Testis (tissue), 3 donors: ENCODE measurements around the gene CALML4. TPM values are rescaled to one million over a fixed set of nuclear protein-coding genes. Genes with fewer than 3 reads are reported as not detected.
A peak's percentile ranks its signal among the peaks of the same experiment; 100 is the strongest.
"Not testable (repeated sequence)": the region's sequence is repeated elsewhere in the genome, so short reads cannot be mapped to it uniquely, and the experiment has no call there.

Experiments used
- DNase-seq: peaks from one replicate; pipeline ENCODE4 v3.0.0-alpha.2; 2019
- H3K27ac ChIP-seq, 2 donors: fragments of 200-600 bp; sonication (generic); one replicate each; pipeline ENCODE4 v1.5.1; 2019
- H3K27me3 ChIP-seq: fragments of 200-600 bp; sonication (generic); one replicate; pipeline ENCODE4 v1.5.1; 2019
- H3K36me3 ChIP-seq: fragments of 200-600 bp; sonication (generic); one replicate; pipeline ENCODE4 v1.5.1; 2017; ENCODE audit warnings: low read depth; ENCODE audit errors: missing control alignments
- H3K4me1 ChIP-seq: fragments of 200-600 bp; sonication (generic); one replicate; pipeline ENCODE4 v1.5.1; 2019
- H3K4me3 ChIP-seq, 2 donors: fragments of 200-600 bp; sonication (generic); one replicate each; pipeline ENCODE4 v1.5.1; 2017 to 2019
- H3K9me3 ChIP-seq: fragments of 200-600 bp; sonication (generic); one replicate; pipeline ENCODE4 v1.5.1; 2017
- CTCF ChIP-seq, 3 experiments: fragments of 450-650 bp in 2 of 3; fragments of 200-600 bp in 1 of 3; sonication (generic) in 1 of 3; IDR thresholded peaks; one replicate each; pipeline ENCODE4 v1.5.1; 2016 to 2019; ENCODE audit warnings: antibody characterized with exemption in 3 of 3, mild to moderate bottlenecking in 2 of 3, moderate library complexity in 1 of 3
- POLR2A ChIP-seq: fragments of 450-650 bp; IDR thresholded peaks from one replicate; pipeline ENCODE4 v1.6.1; 2017; ENCODE audit warnings: antibody characterized with exemption, mild to moderate bottlenecking, moderate library complexity
- WGBS, 2 donors: methylation state at CpG; one replicate each; pipeline ENCODE4 v1.1.5; 2018; 5-methylcytosine and 5-hydroxymethylcytosine counted together
- intact Hi-C: fragments of 100-400 bp; cut with DNase I; formaldehyde crosslinking; loops from one replicate; pipeline ENCODE4 v1.15.1; 2023; ENCODE audit warnings: low total_unique reads
- polyA plus RNA-seq: library from polyadenylated mRNA; stranded (reverse); fragments of 350-450 nt; fragmentation: Illumina TruSeq; extraction: RNeasy Lipid Tissue Mini Kit (QIAGEN cat#74804); gene quantifications from one replicate; pipeline ENCODE4 v1.2.3, GENCODE V29; 2014; ENCODE audit warnings: low read depth, low replicate concordance; ENCODE audit not compliant: insufficient read depth
- total RNA-seq, 2 donors: library from RNA; depleted of rRNA; stranded (reverse); fragments of >200 nt; gene quantifications; one replicate each; pipeline ENCODE4 v1.2.3, GENCODE V29; 2016

Gene CALML4
- total and polyA plus RNA-seq, 3 donors from 2014 or later = 6.8 to 10.5 (median 10.4) TPM

- intact Hi-C loops = no loop called here
- no peak for TF ChIP-seq POLR2A
- no peak for TF ChIP-seq CTCF (IDR thresholded peaks at IDR 0.05)
- no peak overlapping the region for H3K4me3 ChIP-seq
- H3K4me1 ChIP-seq = peaks cover 8% of the 10 kb centered on the region
- H3K27ac ChIP-seq = no peak overlapping the region
- H3K27me3 ChIP-seq = no peaks in the 10 kb centered on the region
- no peaks in the 10 kb centered on the region for H3K9me3 ChIP-seq
- DNase-seq = no peak
- no peaks in the 10 kb centered on the region for H3K36me3 ChIP-seq
- 81 to 92% methylated on average over 6 of the region's 6 CpGs for WGBS, 2 donors
These were observed 9.7 kb upstream of the CALML4 start for GRCh38 chr15:68214838-68215254.

GRCh38 chr15:68213991-68214837, 9.1 kb upstream of the CALML4 start:
- Histone ChIP-seq H3K9me3 (no peaks in the 10 kb centered on the region), H3K36me3 (no peaks in the 10 kb centered on the region), H3K4me1 (peaks cover 8% of the 10 kb centered on the region), H3K27ac (no peak overlapping the region), H3K4me3 (no peak overlapping the region), H3K27me3 (no peaks in the 10 kb centered on the region)
- WGBS, 2 donors = 93% methylated on average over 16 to 17 of the region's 17 CpGs
- intact Hi-C loops = no loop called here
- TF ChIP-seq CTCF (IDR thresholded peaks at IDR 0.05) (no peak), POLR2A (no peak)
- DNase-seq = no peak

- H3K36me3 ChIP-seq, DNase-seq, H3K9me3 ChIP-seq, H3K27ac ChIP-seq, H3K4me1 ChIP-seq, H3K27me3 ChIP-seq, H3K4me3 ChIP-seq, intact Hi-C loops: not testable (repeated sequence)
- 87 to 94% methylated on average over 6 of the region's 6 CpGs for WGBS, 2 donors
These were observed 8.3 kb upstream of the CALML4 start for GRCh38 chr15:68213491-68213845.

- no peak overlapping the region for H3K27ac ChIP-seq
- no peaks in the 10 kb centered on the region for H3K9me3 ChIP-seq
- intact Hi-C loops = no loop called here
- no peak for DNase-seq
- H3K36me3 ChIP-seq = no peaks in the 10 kb centered on the region
- H3K4me1 ChIP-seq = peaks cover 8% of the 10 kb centered on the region
- TF ChIP-seq POLR2A = no peak
- no peak overlapping the region for H3K4me3 ChIP-seq
- no peaks in the 10 kb centered on the region for H3K27me3 ChIP-seq
- 93 to 95% methylated on average over 14 of the region's 14 CpGs for WGBS, 2 donors
These were observed 6.7 kb upstream of the CALML4 start for GRCh38 chr15:68211656-68212320.

GRCh38 chr15:68210821-68211655, 5.9 kb upstream of the CALML4 start:
- Histone ChIP-seq H3K9me3 (no peaks in the 10 kb centered on the region), H3K27ac (no peak overlapping the region), H3K27me3 (no peaks in the 10 kb centered on the region), H3K4me3 (no peak overlapping the region), H3K36me3 (no peaks in the 10 kb centered on the region), H3K4me1 (peaks cover 8% of the 10 kb centered on the region)
- intact Hi-C loops = no loop called here
- 54 to 58% methylated on average over 13 to 23 of the region's 23 CpGs for WGBS, 2 donors
- DNase-seq = peak; percentile 57
- TF ChIP-seq CTCF (IDR thresholded peaks at IDR 0.05) (peak; percentile 69 to 85 (median 78)), POLR2A (no peak)
